ENCODE data around the gene MYOM1.
"Not testable (repeated sequence)": the region's sequence is repeated elsewhere in the genome, so short reads cannot be mapped to it uniquely, and the experiment has no call there.

MYOM1 gene

GRCh38 chr18:3035635-3036034 lies 184.1 kb downstream of the MYOM1 start:
- no peak for DNase-seq (ENCODE audit: low read depth in 2 of 2)

- DNase-seq (ENCODE audit: low read depth in 2 of 2) = no peak
Observed at GRCh38 chr18:3032721-3033120, 187.0 kb downstream of the MYOM1 start.

- DNase-seq (ENCODE audit: low read depth in 2 of 2) = no peak
Observed at GRCh38 chr18:3029215-3029952, 190.4 kb downstream of the MYOM1 start.

GRCh38 chr18:3028115-3028514 lies 191.7 kb downstream of the MYOM1 start:
- DNase-seq (ENCODE audit: low read depth in 2 of 2) = not testable (repeated sequence)

GRCh38 chr18:3027370-3027891 lies 192.3 kb downstream of the MYOM1 start:
- DNase-seq (ENCODE audit: low read depth in 2 of 2) = no peak

- DNase-seq (ENCODE audit: low read depth in 2 of 2) = no peak
Observed at GRCh38 chr18:3025544-3025943, 194.2 kb downstream of the MYOM1 start.

GRCh38 chr18:3023603-3024002 lies 196.2 kb downstream of the MYOM1 start:
- DNase-seq (ENCODE audit: low read depth in 2 of 2) = not testable (repeated sequence)
